ENCODE data around the gene FAM124B.

DNA sequence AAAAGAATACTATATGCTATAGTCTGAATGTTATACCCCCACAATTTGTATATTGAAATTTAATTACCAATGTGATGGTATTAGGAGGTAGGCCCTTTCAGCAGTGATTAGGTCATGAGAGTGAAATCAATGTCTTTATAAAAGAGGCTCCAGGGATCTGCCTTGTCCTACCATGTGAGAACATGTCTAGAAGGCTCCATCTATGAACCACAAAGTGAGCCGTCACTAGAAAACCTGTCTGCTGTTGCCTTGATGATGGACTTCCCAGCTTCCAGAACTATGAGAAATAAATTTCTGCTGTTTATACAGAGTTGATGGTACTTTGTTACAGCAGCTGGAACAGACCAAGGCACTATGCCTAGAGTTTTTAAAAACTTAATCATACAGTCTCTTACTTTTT lies 46.3 kb upstream of the FAM124B start:
- TF ChIP-seq, protein P1, sequence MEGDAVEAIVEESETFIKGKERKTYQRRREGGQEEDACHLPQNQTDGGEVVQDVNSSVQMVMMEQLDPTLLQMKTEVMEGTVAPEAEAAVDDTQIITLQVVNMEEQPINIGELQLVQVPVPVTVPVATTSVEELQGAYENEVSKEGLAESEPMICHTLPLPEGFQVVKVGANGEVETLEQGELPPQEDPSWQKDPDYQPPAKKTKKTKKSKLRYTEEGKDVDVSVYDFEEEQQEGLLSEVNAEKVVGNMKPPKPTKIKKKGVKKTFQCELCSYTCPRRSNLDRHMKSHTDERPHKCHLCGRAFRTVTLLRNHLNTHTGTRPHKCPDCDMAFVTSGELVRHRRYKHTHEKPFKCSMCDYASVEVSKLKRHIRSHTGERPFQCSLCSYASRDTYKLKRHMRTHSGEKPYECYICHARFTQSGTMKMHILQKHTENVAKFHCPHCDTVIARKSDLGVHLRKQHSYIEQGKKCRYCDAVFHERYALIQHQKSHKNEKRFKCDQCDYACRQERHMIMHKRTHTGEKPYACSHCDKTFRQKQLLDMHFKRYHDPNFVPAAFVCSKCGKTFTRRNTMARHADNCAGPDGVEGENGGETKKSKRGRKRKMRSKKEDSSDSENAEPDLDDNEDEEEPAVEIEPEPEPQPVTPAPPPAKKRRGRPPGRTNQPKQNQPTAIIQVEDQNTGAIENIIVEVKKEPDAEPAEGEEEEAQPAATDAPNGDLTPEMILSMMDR (IDR thresholded peaks at IDR 0.05; ENCODE audit: low read depth, low read length): no peak
- no peak for TF ChIP-seq EZH2phosphoT487 (IDR thresholded peaks at IDR 0.05; ENCODE audit: low read depth)

Data from OCI-LY3 (cell line).